NCI-H2227 treated with DMSO at 0.1 percent for 48 hours (cell line): Measurements from ENCODE around the gene SCAMP4.
"Not testable (repeated sequence)": the region's sequence is repeated elsewhere in the genome, so short reads cannot be mapped to it uniquely, and the experiment has no call there.

ENCODE experiments used
- DNase-seq: peaks from one replicate; lab custom pipeline; 2025; lab: John Stamatoyannopoulos, UW

The SCAMP4 gene

GRCh38 chr19:1866693-1867348 lies 38.4 kb upstream of the SCAMP4 start:
- DNase-seq, result no peak

GRCh38 chr19:1867349-1867724 lies 37.9 kb upstream of the SCAMP4 start:
- no peak for DNase-seq

- no peak for DNase-seq
These were observed 36.2 kb upstream of the SCAMP4 start for GRCh38 chr19:1868971-1869370.

- DNase-seq, result no peak
These were observed 34.0 kb upstream of the SCAMP4 start for GRCh38 chr19:1871140-1871597.

- DNase-seq, result no peak
These were observed 33.6 kb upstream of the SCAMP4 start for GRCh38 chr19:1871630-1872029.

- DNase-seq, result no peak
These were observed 32.2 kb upstream of the SCAMP4 start for GRCh38 chr19:1872807-1873523.

GRCh38 chr19:1873524-1874473 lies 31.4 kb upstream of the SCAMP4 start:
- no peak for DNase-seq

- DNase-seq, result no peak
These were observed 30.5 kb upstream of the SCAMP4 start for GRCh38 chr19:1874554-1875185.

GRCh38 chr19:1875265-1875645 lies 29.9 kb upstream of the SCAMP4 start:
- DNase-seq, result not testable (repeated sequence)

GRCh38 chr19:1875646-1876495 lies 29.3 kb upstream of the SCAMP4 start:
- DNase-seq, result peak; percentile 51

GRCh38 chr19:1876496-1877279 lies 28.5 kb upstream of the SCAMP4 start:
- not testable (repeated sequence) for DNase-seq

GRCh38 chr19:1877280-1877660 lies 27.9 kb upstream of the SCAMP4 start:
- DNase-seq, result not testable (repeated sequence)

- not testable (repeated sequence) for DNase-seq
These were observed 26.6 kb upstream of the SCAMP4 start for GRCh38 chr19:1878583-1878982.

- DNase-seq, result not testable (repeated sequence)
These were observed 25.2 kb upstream of the SCAMP4 start for GRCh38 chr19:1879982-1880381.

GRCh38 chr19:1880611-1881392 lies 24.4 kb upstream of the SCAMP4 start:
- no peak for DNase-seq

- DNase-seq, result not testable (repeated sequence)
These were observed 23.7 kb upstream of the SCAMP4 start for GRCh38 chr19:1881393-1882088.

GRCh38 chr19:1882089-1882785 lies 23.0 kb upstream of the SCAMP4 start:
- DNase-seq, result no peak
